GM18907 (cell line): Measurements from ENCODE around the gene ARHGAP30.
"Not testable (repeated sequence)": the region's sequence is repeated elsewhere in the genome, so short reads cannot be mapped to it uniquely, and the experiment has no call there.

Experiments used
- ATAC-seq: cut with Tn5 transposase; IDR thresholded peaks from one replicate; pipeline ENCODE4 v1.9.1; 2021; ENCODE audit warnings: mild to moderate bottlenecking, moderate library complexity; ENCODE audit not compliant: unreplicated experiment

Gene ARHGAP30

GRCh38 chr1:161045736-161046604, 23.7 kb downstream of the ARHGAP30 start, which contains the start of gene USF1:
Gene USF1 (minus strand): TSS chr1:161045977. CDS start chr1:161043275, 2,702 bp downstream.
- peak; percentile 65 for ATAC-seq

GRCh38 chr1:161044908-161045735, 24.6 kb downstream of the ARHGAP30 start:
- ATAC-seq: peak; percentile 49

GRCh38 chr1:161044535-161044907, 25.2 kb downstream of the ARHGAP30 start:
- ATAC-seq: no peak

- no peak for ATAC-seq
Observed at GRCh38 chr1:161039546-161039945, 30.1 kb downstream of the ARHGAP30 start.

GRCh38 chr1:161039154-161039545, 30.5 kb downstream of the ARHGAP30 start:
- ATAC-seq: no peak

GRCh38 chr1:161038523-161039153, 31.1 kb downstream of the ARHGAP30 start, which contains the start of gene TSTD1:
Gene TSTD1 (minus strand): TSS chr1:161038964. CDS start chr1:161038889, 75 bp downstream.
- peak; percentile 77 for ATAC-seq

GRCh38 chr1:161037661-161038522, 31.8 kb downstream of the ARHGAP30 start:
- ATAC-seq: no peak

GRCh38 chr1:161033751-161034150, 35.9 kb downstream of the ARHGAP30 start:
- no peak for ATAC-seq

- no peak for ATAC-seq
Observed at GRCh38 chr1:161032409-161032808, 37.3 kb downstream of the ARHGAP30 start.

- ATAC-seq: no peak
Observed at GRCh38 chr1:161031874-161032273, 37.8 kb downstream of the ARHGAP30 start.

- ATAC-seq: not testable (repeated sequence)
Observed at GRCh38 chr1:161029466-161029865, 40.2 kb downstream of the ARHGAP30 start.

- not testable (repeated sequence) for ATAC-seq
Observed at GRCh38 chr1:161026954-161027353, 42.7 kb downstream of the ARHGAP30 start.

- ATAC-seq: not testable (repeated sequence)
Observed at GRCh38 chr1:161022432-161022831, 47.3 kb downstream of the ARHGAP30 start.

- ATAC-seq: no peak
Observed at GRCh38 chr1:161021970-161022353, 47.7 kb downstream of the ARHGAP30 start.

- peak; percentile 82 for ATAC-seq
Observed at GRCh38 chr1:161021165-161021969, 48.3 kb downstream of the ARHGAP30 start.

GRCh38 chr1:161020509-161021164, 49.1 kb downstream of the ARHGAP30 start, which contains the start of gene F11R:
Gene F11R (minus strand): TSS chr1:161021152. CDS start chr1:161021073, 79 bp downstream.
- peak; percentile 40 for ATAC-seq

- ATAC-seq: peak; percentile 2
Observed at GRCh38 chr1:161019751-161020495, 49.8 kb downstream of the ARHGAP30 start.

- ATAC-seq: not testable (repeated sequence)
Observed at GRCh38 chr1:161019111-161019660, 50.5 kb downstream of the ARHGAP30 start.
